ENCODE results near the gene CEP164. TPM values are rescaled to one million over a fixed set of nuclear protein-coding genes. Genes with fewer than 3 reads are reported as not detected.

CEP164 gene
- total RNA-seq, 1 experiment from 2014 or later = 43.7 TPM

DNA sequence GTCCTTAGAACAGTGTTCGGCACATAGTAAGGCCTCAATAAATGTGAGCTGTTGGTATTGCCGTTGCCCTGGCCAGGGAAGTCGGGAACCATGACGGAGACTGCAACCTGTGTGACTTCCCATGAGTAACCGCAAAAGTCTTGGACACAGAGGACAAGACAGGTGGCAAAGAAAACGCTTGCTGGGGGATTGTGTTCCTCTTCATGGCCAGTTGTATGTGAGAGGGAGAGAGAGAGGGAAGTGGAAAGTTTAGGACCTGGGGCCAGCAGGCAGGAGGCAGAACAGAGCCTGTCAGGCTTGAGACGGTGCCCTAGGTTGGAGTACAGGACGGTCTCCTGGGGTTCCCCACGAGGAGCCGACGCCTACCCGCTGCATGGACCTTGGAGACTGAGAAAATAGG is 90.2 kb downstream of the CEP164 start:
- BruUV-seq (replicated peaks) = no TSS peak
- Histone ChIP-seq H4K20me1 (ENCODE audit: low read length) (no peaks in the 10 kb centered on the region), H3K9me3 (ENCODE audit: low read length) (no peaks in the 10 kb centered on the region), H3K9me2 (replicated peaks; ENCODE audit: low read length) (no peaks in the 10 kb centered on the region), H3K4me3 (ENCODE audit: low read length) (no peak overlapping the region), H2AFZ (ENCODE audit: low read length) (no peak overlapping the region), H3F3A (ENCODE audit: low read length, unreplicated experiment) (no peaks in the 10 kb centered on the region), H3K4me2 (ENCODE audit: low read length) (no peak overlapping the region), H3K79me2 (ENCODE audit: low read length) (no peaks in the 10 kb centered on the region), H3K27me3 (ENCODE audit: low read length) (peaks cover 16% of the 10 kb centered on the region), H3K4me1 (ENCODE audit: insufficient read depth, low read length) (no peaks in the 10 kb centered on the region), H3K9ac (ENCODE audit: low read length) (no peak overlapping the region), H3K27ac (ENCODE audit: low read length) (no peak overlapping the region), H3K36me3 (ENCODE audit: low read depth, low read length) (no peaks in the 10 kb centered on the region)
- intact Hi-C loops (cut with micrococcal nuclease) = no loop called here
- POLR2A ChIA-PET (ENCODE audit: unreplicated experiment) = no interaction called here
- no peak for TF ChIP-seq EZH2phosphoT487 (IDR thresholded peaks at IDR 0.05; ENCODE audit: borderline replicate concordance, low read length)
- TF ChIP-seq EZH2 (IDR thresholded peaks at IDR 0.05; ENCODE audit: low read length, unreplicated experiment) = no peak
- TF ChIP-seq, protein P1, sequence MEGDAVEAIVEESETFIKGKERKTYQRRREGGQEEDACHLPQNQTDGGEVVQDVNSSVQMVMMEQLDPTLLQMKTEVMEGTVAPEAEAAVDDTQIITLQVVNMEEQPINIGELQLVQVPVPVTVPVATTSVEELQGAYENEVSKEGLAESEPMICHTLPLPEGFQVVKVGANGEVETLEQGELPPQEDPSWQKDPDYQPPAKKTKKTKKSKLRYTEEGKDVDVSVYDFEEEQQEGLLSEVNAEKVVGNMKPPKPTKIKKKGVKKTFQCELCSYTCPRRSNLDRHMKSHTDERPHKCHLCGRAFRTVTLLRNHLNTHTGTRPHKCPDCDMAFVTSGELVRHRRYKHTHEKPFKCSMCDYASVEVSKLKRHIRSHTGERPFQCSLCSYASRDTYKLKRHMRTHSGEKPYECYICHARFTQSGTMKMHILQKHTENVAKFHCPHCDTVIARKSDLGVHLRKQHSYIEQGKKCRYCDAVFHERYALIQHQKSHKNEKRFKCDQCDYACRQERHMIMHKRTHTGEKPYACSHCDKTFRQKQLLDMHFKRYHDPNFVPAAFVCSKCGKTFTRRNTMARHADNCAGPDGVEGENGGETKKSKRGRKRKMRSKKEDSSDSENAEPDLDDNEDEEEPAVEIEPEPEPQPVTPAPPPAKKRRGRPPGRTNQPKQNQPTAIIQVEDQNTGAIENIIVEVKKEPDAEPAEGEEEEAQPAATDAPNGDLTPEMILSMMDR (conservative IDR thresholded peaks at IDR 0.05; ENCODE audit: low read depth, low read length) = no peak
- no peak for DNase-seq
- ATAC-seq = no peak
- CTCF ChIA-PET = no interaction called here

DNA sequence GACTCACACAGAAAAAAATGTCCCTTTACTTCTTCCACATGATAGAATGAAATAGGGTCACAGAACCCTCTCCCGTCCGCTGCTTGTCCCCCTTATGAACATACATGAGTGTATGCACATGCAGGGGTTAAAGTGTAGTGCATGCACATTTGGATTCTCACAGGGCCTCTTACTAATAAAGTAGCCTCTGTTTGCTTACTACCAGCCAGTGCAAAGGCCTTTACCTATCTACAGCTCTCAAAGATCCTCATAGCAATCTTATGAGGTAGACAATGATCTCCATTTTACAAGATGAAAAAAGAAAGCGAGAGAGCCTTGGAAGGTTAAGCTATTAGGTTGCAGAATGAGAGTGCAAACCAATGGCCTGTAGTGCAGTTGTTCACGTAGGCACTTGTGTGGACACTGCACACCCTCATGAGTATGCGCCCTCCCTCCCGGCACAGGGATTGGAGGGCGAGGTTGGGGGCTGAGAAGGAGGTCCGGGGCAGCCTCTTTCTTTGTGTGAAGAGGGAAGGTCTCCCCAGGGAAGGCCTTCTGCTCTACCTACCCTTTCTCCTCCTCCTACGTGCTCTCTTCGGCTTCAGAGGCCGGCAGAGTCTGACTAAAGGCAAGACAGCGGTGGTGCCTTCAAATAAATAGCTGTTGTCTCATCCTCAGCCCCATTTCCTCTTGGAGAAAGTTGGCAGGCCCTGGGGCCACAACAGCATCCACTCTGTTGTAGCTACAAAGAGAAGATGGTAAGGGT is 91.3 kb downstream of the CEP164 start:
- Histone ChIP-seq H3K27ac (ENCODE audit: low read length) (no peak overlapping the region), H2AFZ (ENCODE audit: low read length) (no peak overlapping the region), H3K9me3 (ENCODE audit: low read length) (no peaks in the 10 kb centered on the region), H3K4me1 (ENCODE audit: insufficient read depth, low read length) (no peaks in the 10 kb centered on the region), H3K36me3 (ENCODE audit: low read depth, low read length) (no peaks in the 10 kb centered on the region), H3K4me3 (ENCODE audit: low read length) (no peak overlapping the region), H3K79me2 (ENCODE audit: low read length) (no peaks in the 10 kb centered on the region), H3K27me3 (ENCODE audit: low read length) (peaks cover 17% of the 10 kb centered on the region), H3K9ac (ENCODE audit: low read length) (no peak overlapping the region), H3K4me2 (ENCODE audit: low read length) (no peak overlapping the region), H4K20me1 (ENCODE audit: low read length) (no peaks in the 10 kb centered on the region), H3K9me2 (replicated peaks; ENCODE audit: low read length) (no peaks in the 10 kb centered on the region), H3F3A (ENCODE audit: low read length, unreplicated experiment) (no peaks in the 10 kb centered on the region)
- TF ChIP-seq EZH2 (IDR thresholded peaks at IDR 0.05; ENCODE audit: low read length, unreplicated experiment) (no peak), EZH2phosphoT487 (IDR thresholded peaks at IDR 0.05; ENCODE audit: borderline replicate concordance, low read length) (no peak)
- TF ChIP-seq, protein P1 (conservative IDR thresholded peaks at IDR 0.05; ENCODE audit: low read depth, low read length) = no peak
- no TSS peak for BruUV-seq (replicated peaks)
- intact Hi-C loops (cut with micrococcal nuclease) = no loop called here
- POLR2A ChIA-PET (ENCODE audit: unreplicated experiment) = no interaction called here
- CTCF ChIA-PET = no interaction called here
- DNase-seq = no peak
- ATAC-seq = no peak

DNA sequence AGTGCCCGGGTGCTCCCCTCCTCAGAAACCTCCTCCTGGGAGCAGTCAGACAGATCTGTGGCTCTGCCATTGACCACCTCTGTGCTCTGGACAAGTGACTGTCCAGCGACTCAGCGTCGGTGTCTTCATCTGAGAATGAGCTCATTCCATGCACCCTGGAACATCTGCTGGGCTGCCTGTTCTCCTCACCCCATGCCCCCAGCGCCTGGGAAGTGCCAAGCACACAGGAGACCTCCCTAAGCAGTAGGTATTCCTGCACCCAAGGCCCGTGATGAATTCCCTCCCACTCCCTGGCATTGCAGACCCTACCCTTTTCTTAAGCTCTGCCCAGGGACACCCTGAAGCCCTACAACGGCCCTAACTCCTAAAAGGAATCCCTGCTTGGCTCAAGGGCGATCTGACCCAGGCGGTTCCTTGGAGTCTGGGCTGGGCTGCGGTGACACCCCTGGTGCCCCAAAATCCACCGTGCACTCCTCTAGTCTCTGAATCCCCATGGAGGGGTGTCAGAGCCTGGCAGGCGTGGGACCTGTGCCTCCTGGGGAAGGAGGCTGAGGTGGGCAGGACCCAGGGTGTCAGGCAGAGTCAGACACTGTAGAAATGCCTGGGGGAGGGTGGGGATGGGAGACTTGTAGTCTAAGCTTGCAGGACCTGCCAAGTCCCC is 92.0 kb downstream of the CEP164 start:
- no peaks in the 10 kb centered on the region for H3K36me3 ChIP-seq (ENCODE audit: low read depth, low read length)
- intact Hi-C loops (cut with micrococcal nuclease) = no loop called here
- peaks cover 17% of the 10 kb centered on the region for H3K27me3 ChIP-seq (ENCODE audit: low read length)

More for the DNA sequence above, 92.0 kb downstream of the CEP164 start:
- Histone ChIP-seq H3K4me1 (ENCODE audit: insufficient read depth, low read length) (no peaks in the 10 kb centered on the region), H3K4me2 (ENCODE audit: low read length) (no peak overlapping the region), H3K9me3 (ENCODE audit: low read length) (no peaks in the 10 kb centered on the region), H4K20me1 (ENCODE audit: low read length) (no peaks in the 10 kb centered on the region), H3K79me2 (ENCODE audit: low read length) (no peaks in the 10 kb centered on the region), H3K27ac (ENCODE audit: low read length) (no peak overlapping the region), H3K9me2 (replicated peaks; ENCODE audit: low read length) (no peaks in the 10 kb centered on the region), H3K4me3 (ENCODE audit: low read length) (no peak overlapping the region), H3F3A (ENCODE audit: low read length, unreplicated experiment) (no peaks in the 10 kb centered on the region), H2AFZ (ENCODE audit: low read length) (no peak overlapping the region), H3K9ac (ENCODE audit: low read length) (no peak overlapping the region)
- no peak for TF ChIP-seq EZH2phosphoT487 (IDR thresholded peaks at IDR 0.05; ENCODE audit: borderline replicate concordance, low read length)
- TF ChIP-seq, protein P1 (conservative IDR thresholded peaks at IDR 0.05; ENCODE audit: low read depth, low read length) = no peak
- TF ChIP-seq EZH2 (IDR thresholded peaks at IDR 0.05; ENCODE audit: low read length, unreplicated experiment) = no peak
- CTCF ChIA-PET = no interaction called here
- BruUV-seq (replicated peaks) = no TSS peak
- ATAC-seq (no peak), DNase-seq (no peak)
- POLR2A ChIA-PET (ENCODE audit: unreplicated experiment) = interaction anchor here (0.6 kb wide), 1 partner anchor 311 kb away, joined by 4 read pairs; no protein-coding TSS in a partner anchor

All from PC-3 (cell line).